BLaER1 (cell line): ENCODE results near the gene FIZ1.

Experiments used
- H3K27ac ChIP-seq: shearing (Covaris generic); formaldehyde crosslinking; 2 replicates; pipeline ENCODE4 v1.8.1; 2022
- H3K27me3 ChIP-seq: shearing (Covaris generic); formaldehyde crosslinking; 2 replicates; pipeline ENCODE4 v1.8.1; 2022
- H3K36me3 ChIP-seq: shearing (Covaris generic); formaldehyde crosslinking; 2 replicates; pipeline ENCODE4 v1.8.1; 2022
- H3K4me1 ChIP-seq: shearing (Covaris generic); formaldehyde crosslinking; 2 replicates; pipeline ENCODE4 v1.8.1; 2022
- H3K4me2 ChIP-seq: shearing (Covaris generic); formaldehyde crosslinking; 2 replicates; pipeline ENCODE4 v1.8.1; 2022
- H3K4me3 ChIP-seq: shearing (Covaris generic); formaldehyde crosslinking; 2 replicates; pipeline ENCODE4 v1.8.1; 2022
- H3K9ac ChIP-seq: shearing (Covaris generic); formaldehyde crosslinking; 2 replicates; pipeline ENCODE4 v1.8.1; 2022
- H3K9me3 ChIP-seq: shearing (Covaris generic); formaldehyde crosslinking; 2 replicates; pipeline ENCODE4 v1.8.1; 2022
- H4K20me1 ChIP-seq: shearing (Covaris generic); formaldehyde crosslinking; 2 replicates; pipeline ENCODE4 v1.8.1; 2022
- Cebpa-rat ChIP-seq: shearing (Covaris generic); IDR thresholded peaks from 2 replicates; pipeline ENCODE4 v1.8.1; 2022

The FIZ1 gene

GRCh38 chr19:55554302-55554701 is 45.0 kb downstream of the FIZ1 start:
- Histone ChIP-seq H4K20me1 (no peaks in the 10 kb centered on the region), H3K4me3 (no peak overlapping the region), H3K9ac (no peak overlapping the region), H3K27me3 (no peaks in the 10 kb centered on the region), H3K4me2 (no peak overlapping the region), H3K27ac (no peak overlapping the region), H3K36me3 (no peaks in the 10 kb centered on the region), H3K4me1 (peaks cover 44% of the 10 kb centered on the region), H3K9me3 (no peaks in the 10 kb centered on the region)
- TF ChIP-seq Cebpa-rat, result no peak

- H3K27me3 ChIP-seq, result no peaks in the 10 kb centered on the region
- peak overlapping the region; percentile 20; the same call in 1 of the 2 replicates for H3K27ac ChIP-seq
- no peaks in the 10 kb centered on the region for H3K36me3 ChIP-seq
- peak overlapping the region; percentile 45 for H3K4me2 ChIP-seq
- H3K4me1 ChIP-seq, result peaks cover 52% of the 10 kb centered on the region
- no peaks in the 10 kb centered on the region for H3K9me3 ChIP-seq
- no peak for TF ChIP-seq Cebpa-rat
- H4K20me1 ChIP-seq, result no peaks in the 10 kb centered on the region
- H3K9ac ChIP-seq, result no peak overlapping the region
- no peak overlapping the region for H3K4me3 ChIP-seq
Measured at GRCh38 chr19:55553217-55554182, 45.8 kb downstream of the FIZ1 start.

GRCh38 chr19:55552620-55553019 is 46.7 kb downstream of the FIZ1 start:
- Histone ChIP-seq H4K20me1 (no peaks in the 10 kb centered on the region), H3K9ac (no peak overlapping the region), H3K27me3 (no peaks in the 10 kb centered on the region), H3K36me3 (no peaks in the 10 kb centered on the region), H3K4me1 (peaks cover 61% of the 10 kb centered on the region), H3K4me3 (no peak overlapping the region), H3K4me2 (peak overlapping the region; percentile 45), H3K9me3 (no peaks in the 10 kb centered on the region), H3K27ac (peak overlapping the region; percentile 20; the same call in 1 of the 2 replicates)
- TF ChIP-seq Cebpa-rat, result no peak

GRCh38 chr19:55552206-55552605 is 47.1 kb downstream of the FIZ1 start:
- Histone ChIP-seq H3K4me3 (no peak overlapping the region), H3K4me2 (peak overlapping the region; percentile 45), H3K9ac (no peak overlapping the region), H3K27ac (no peak overlapping the region), H3K9me3 (no peaks in the 10 kb centered on the region), H3K36me3 (no peaks in the 10 kb centered on the region), H4K20me1 (no peaks in the 10 kb centered on the region), H3K4me1 (peaks cover 65% of the 10 kb centered on the region), H3K27me3 (no peaks in the 10 kb centered on the region)
- no peak for TF ChIP-seq Cebpa-rat

- Histone ChIP-seq H3K4me2 (peak overlapping the region; percentile 85), H3K4me1 (peaks cover 84% of the 10 kb centered on the region), H3K9ac (peak overlapping the region; percentile 72), H3K4me3 (peak overlapping the region; percentile 59), H3K27ac (peak overlapping the region; percentile 95), H4K20me1 (no peaks in the 10 kb centered on the region), H3K9me3 (no peaks in the 10 kb centered on the region), H3K36me3 (no peaks in the 10 kb centered on the region), H3K27me3 (no peaks in the 10 kb centered on the region)
- no peak for TF ChIP-seq Cebpa-rat
Measured at GRCh38 chr19:55550321-55550650, 49.0 kb downstream of the FIZ1 start.

GRCh38 chr19:55549500-55550320 is 49.6 kb downstream of the FIZ1 start:
- Histone ChIP-seq H3K4me1 (peaks cover 90% of the 10 kb centered on the region), H3K4me2 (peak overlapping the region; percentile 85), H3K27ac (peak overlapping the region; percentile 95)

GRCh38 chr19:55546822-55547614 is 52.3 kb downstream of the FIZ1 start:
- TF ChIP-seq Cebpa-rat, result no peak
- H3K27me3 ChIP-seq, result no peaks in the 10 kb centered on the region
- H4K20me1 ChIP-seq, result no peaks in the 10 kb centered on the region
- H3K4me1 ChIP-seq, result peaks cover 77% of the 10 kb centered on the region
- peak overlapping the region; percentile 95 for H3K27ac ChIP-seq
- no peaks in the 10 kb centered on the region for H3K9me3 ChIP-seq
- H3K4me3 ChIP-seq, result peak overlapping the region; percentile 47
- H3K36me3 ChIP-seq, result no peaks in the 10 kb centered on the region
- H3K9ac ChIP-seq, result peak overlapping the region; percentile 81
- peak overlapping the region; percentile 85 for H3K4me2 ChIP-seq

More at GRCh38 chr19:55549500-55550320, 49.6 kb downstream of the FIZ1 start:
- Histone ChIP-seq H3K4me3 (peak overlapping the region; percentile 59), H3K36me3 (no peaks in the 10 kb centered on the region), H3K9ac (peak overlapping the region; percentile 72), H4K20me1 (no peaks in the 10 kb centered on the region), H3K9me3 (no peaks in the 10 kb centered on the region), H3K27me3 (no peaks in the 10 kb centered on the region)
- TF ChIP-seq Cebpa-rat, result no peak

- Histone ChIP-seq H3K4me2 (peak overlapping the region; percentile 85), H3K27me3 (no peaks in the 10 kb centered on the region), H4K20me1 (no peaks in the 10 kb centered on the region), H3K9ac (peak overlapping the region; percentile 81), H3K4me1 (peaks cover 67% of the 10 kb centered on the region), H3K9me3 (no peaks in the 10 kb centered on the region), H3K27ac (peak overlapping the region; percentile 95), H3K36me3 (no peaks in the 10 kb centered on the region), H3K4me3 (no peak overlapping the region)
- TF ChIP-seq Cebpa-rat, result no peak
Measured at GRCh38 chr19:55546011-55546410, 53.3 kb downstream of the FIZ1 start.

GRCh38 chr19:55545443-55545842 is 53.9 kb downstream of the FIZ1 start, which contains the start of gene SBK3:
SBK3 (minus strand) TSS chr19:55545543; CDS start chr19:55545543, 0 bp downstream.
- H3K4me3 ChIP-seq, result peak within 1 kb of the TSS; percentile 47; the same call in 1 of the 2 replicates
- H3K4me2 ChIP-seq, result peak within 1 kb of the TSS; percentile 85
- H3K9ac ChIP-seq, result peak within 1 kb of the TSS; percentile 81

More at GRCh38 chr19:55545443-55545842, 53.9 kb downstream of the FIZ1 start, which contains the start of gene SBK3:
- Histone ChIP-seq H3K27me3 (no peaks in the 10 kb centered on the region), H3K9me3 (no peaks in the 10 kb centered on the region), H3K4me1 (peaks cover 61% of the 10 kb centered on the region), H3K36me3 (no peaks in the 10 kb centered on the region), H4K20me1 (no peaks in the 10 kb centered on the region), H3K27ac (peak within 1 kb of the TSS; percentile 95)
- no peak for TF ChIP-seq Cebpa-rat
